PFSK-1 (cell line): ENCODE results near the gene CRIP1.

Experiments
- POLR2AphosphoS5 ChIP-seq: IDR thresholded peaks from 2 replicates; pipeline ENCODE4 v1.6.1; 2012; ENCODE audit warnings: low read depth, mild to moderate bottlenecking, control low read depth, low read length, moderate library complexity
- SIN3A ChIP-seq: IDR thresholded peaks from 2 replicates; pipeline ENCODE4 v1.6.1; 2012; ENCODE audit warnings: mild to moderate bottlenecking, low read length, moderate library complexity, borderline replicate concordance; ENCODE audit not compliant: insufficient read depth
- TAF1 ChIP-seq: IDR thresholded peaks from 2 replicates; pipeline ENCODE4 v1.6.1; 2012; ENCODE audit warnings: low read length, control low read depth, borderline replicate concordance; ENCODE audit not compliant: insufficient read depth
- TF ChIP-seq, protein P1 (sequence below), 2 experiments: IDR thresholded peaks; 2 replicates each; pipeline versions ENCODE4 v1.6.1 to v1.8.0; 2011 to 2012; ENCODE audit warnings: low read depth in 2 of 2, low read length in 2 of 2, control low read depth in 1 of 2, inconsistent platforms in 1 of 2, mild to moderate bottlenecking in 1 of 2, moderate library complexity in 1 of 2; ENCODE audit not compliant: insufficient read depth in 1 of 2

DNA sequence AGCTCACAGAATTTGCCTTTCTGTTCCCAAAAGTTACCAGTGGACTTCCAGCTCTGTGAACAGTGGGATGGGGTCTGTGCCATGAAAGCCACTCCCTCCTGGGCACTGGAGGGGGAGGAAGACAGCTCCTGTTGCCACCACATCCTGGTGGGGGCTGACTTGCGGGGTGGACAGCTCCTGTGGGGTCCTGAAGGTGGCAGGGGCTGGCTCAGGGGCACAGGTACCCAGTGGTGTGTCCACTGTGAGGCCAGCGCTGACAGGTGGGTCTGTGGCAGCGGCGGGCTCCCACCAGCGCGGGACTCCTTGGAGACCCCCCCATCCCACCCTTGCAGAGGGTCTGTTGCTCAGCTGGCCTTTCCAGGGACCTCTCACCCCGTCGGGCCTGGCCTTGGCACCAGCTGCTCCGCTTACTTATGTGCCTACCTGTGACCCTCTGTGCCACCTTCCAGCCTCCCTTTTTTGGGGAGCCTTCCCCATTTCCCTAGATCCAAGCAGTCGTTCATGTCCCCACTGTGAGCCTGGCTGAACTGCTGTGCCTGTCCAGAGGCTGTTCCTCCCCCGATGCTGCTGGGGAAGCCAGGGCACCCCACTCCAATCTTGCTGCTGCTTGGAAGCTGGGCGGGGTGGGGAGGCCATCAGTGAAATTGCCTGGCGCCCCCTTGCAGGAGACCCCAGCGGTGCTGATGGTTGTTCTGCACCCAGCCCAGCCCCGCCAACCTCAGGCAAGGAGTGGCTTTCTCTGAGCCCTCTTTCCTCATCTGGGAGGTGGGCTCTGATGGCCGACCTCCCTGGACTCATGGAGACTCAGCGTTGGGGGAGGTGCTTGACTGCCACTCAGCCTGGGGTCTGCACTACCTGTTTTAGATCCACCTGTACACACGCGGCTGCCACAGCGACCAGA, 6.5 kb downstream of the CRIP1 start:
- TF ChIP-seq SIN3A, result no peak
- no peak for TF ChIP-seq POLR2AphosphoS5
- TF ChIP-seq TAF1, result no peak
- TF ChIP-seq, protein P1, sequence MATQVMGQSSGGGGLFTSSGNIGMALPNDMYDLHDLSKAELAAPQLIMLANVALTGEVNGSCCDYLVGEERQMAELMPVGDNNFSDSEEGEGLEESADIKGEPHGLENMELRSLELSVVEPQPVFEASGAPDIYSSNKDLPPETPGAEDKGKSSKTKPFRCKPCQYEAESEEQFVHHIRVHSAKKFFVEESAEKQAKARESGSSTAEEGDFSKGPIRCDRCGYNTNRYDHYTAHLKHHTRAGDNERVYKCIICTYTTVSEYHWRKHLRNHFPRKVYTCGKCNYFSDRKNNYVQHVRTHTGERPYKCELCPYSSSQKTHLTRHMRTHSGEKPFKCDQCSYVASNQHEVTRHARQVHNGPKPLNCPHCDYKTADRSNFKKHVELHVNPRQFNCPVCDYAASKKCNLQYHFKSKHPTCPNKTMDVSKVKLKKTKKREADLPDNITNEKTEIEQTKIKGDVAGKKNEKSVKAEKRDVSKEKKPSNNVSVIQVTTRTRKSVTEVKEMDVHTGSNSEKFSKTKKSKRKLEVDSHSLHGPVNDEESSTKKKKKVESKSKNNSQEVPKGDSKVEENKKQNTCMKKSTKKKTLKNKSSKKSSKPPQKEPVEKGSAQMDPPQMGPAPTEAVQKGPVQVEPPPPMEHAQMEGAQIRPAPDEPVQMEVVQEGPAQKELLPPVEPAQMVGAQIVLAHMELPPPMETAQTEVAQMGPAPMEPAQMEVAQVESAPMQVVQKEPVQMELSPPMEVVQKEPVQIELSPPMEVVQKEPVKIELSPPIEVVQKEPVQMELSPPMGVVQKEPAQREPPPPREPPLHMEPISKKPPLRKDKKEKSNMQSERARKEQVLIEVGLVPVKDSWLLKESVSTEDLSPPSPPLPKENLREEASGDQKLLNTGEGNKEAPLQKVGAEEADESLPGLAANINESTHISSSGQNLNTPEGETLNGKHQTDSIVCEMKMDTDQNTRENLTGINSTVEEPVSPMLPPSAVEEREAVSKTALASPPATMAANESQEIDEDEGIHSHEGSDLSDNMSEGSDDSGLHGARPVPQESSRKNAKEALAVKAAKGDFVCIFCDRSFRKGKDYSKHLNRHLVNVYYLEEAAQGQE (IDR thresholded peaks at IDR 0.05; ENCODE audit: insufficient read depth in 1 of 2, low read depth in 2 of 2, low read length in 2 of 2), result no peak
